K562 (cell line): ENCODE results near the gene KPNA3. TPM values are rescaled to one million over a fixed set of nuclear protein-coding genes. Genes with fewer than 3 reads are reported as not detected.

ENCODE experiments used
- ATAC-seq: fragments of 200-7000 bp; cut with Tn5 transposase; 3 replicates; pipeline ENCODE4 v1.9.1; 2020; ENCODE audit warnings: moderate library complexity
- BruUV-seq: library from RNA; stranded (reverse); fragments of 400-500 nt; replicated peaks from 2 replicates; lab custom pipeline; 2021; lab: Mats Ljungman, UMichigan
- CTCF ChIA-PET: fragments of 300-600 bp; formaldehyde crosslinking; extraction: SDS; loops from one replicate; lab custom pipeline; 2021; ENCODE audit warnings: low intra/inter-chr PET ratio; lab: Yijun Ruan, JAX
- POLR2A ChIA-PET: fragments of 300-600, 350-650 bp; sonication (Branson Sonifier 250); formaldehyde crosslinking; extraction: SDS; loops from one replicate; lab custom pipeline; 2021; ENCODE audit warnings: antibody characterized with exemption, inconsistent platforms; lab: Yijun Ruan, JAX
- DNase-seq, 4 experiments: peaks; one replicate each; pipeline versions ENCODE4 v3.0.0 to v3.0.0-alpha.2; 2011 to 2018; ENCODE audit warnings: low spot score in 3 of 4, mixed read lengths in 3 of 4; ENCODE audit errors: extremely low read depth in 1 of 4
- FAIRE-seq: peaks from 2 replicates; lab custom pipeline; 2011; peaks lifted over from hg19 to GRCh38; lab: Jason Lieb, UNC
- H2AFZ ChIP-seq: 2 replicates; pipeline ENCODE4 v1.6.0; 2011; ENCODE audit warnings: low read depth, low read length, control low read depth, inconsistent platforms
- H3K27ac ChIP-seq: fragments of 200-600 bp; 3 replicates; pipeline ENCODE4 v1.8.0; 2011; ENCODE audit warnings: low read depth, mild to moderate bottlenecking, control low read depth, inconsistent platforms, low read length, moderate library complexity, mixed read lengths; ENCODE audit errors: extremely low read depth
- H3K27me3 ChIP-seq, 2 experiments: fragments of 300-600 bp in 1 of 2; 2 replicates in 1 of 2; 3 replicates in 1 of 2; pipeline versions ENCODE4 v1.6.0 to v1.8.0; 2011; ENCODE audit warnings: inconsistent platforms in 2 of 2, low read length in 2 of 2, mild to moderate bottlenecking in 1 of 2, mixed read lengths in 1 of 2, moderate library complexity in 1 of 2; ENCODE audit not compliant: control insufficient read depth in 2 of 2, insufficient read depth in 2 of 2
- H3K36me3 ChIP-seq: fragments of 300-600 bp; 3 replicates; pipeline ENCODE4 v1.8.0; 2011; ENCODE audit warnings: mild to moderate bottlenecking, low read length, inconsistent platforms; ENCODE audit not compliant: control insufficient read depth, insufficient read depth
- H3K4me1 ChIP-seq, 2 experiments: fragments of 200-600 bp in 1 of 2; replicated peaks in 1 of 2; 2 replicates in 1 of 2; 3 replicates in 1 of 2; pipeline versions ENCODE4 v1.5.1 to v1.8.0; 2011; ENCODE audit warnings: inconsistent platforms in 2 of 2, low read length in 2 of 2, mild to moderate bottlenecking in 1 of 2, mixed read lengths in 1 of 2, moderate library complexity in 1 of 2; ENCODE audit not compliant: control insufficient read depth in 2 of 2, insufficient read depth in 2 of 2
- H3K4me2 ChIP-seq: 2 replicates; pipeline ENCODE4 v1.6.1; 2011; ENCODE audit warnings: low read length, control low read depth, inconsistent platforms, mixed read lengths; ENCODE audit not compliant: insufficient read depth
- H3K4me3 ChIP-seq: fragments of 200-600 bp; sonication (generic), shearing (Covaris generic); 2 replicates; pipeline ENCODE4 v1.5.1; 2016; ENCODE audit warnings: control low read depth, inconsistent platforms
- H3K79me2 ChIP-seq: fragments of 200-600 bp; 3 replicates; pipeline ENCODE4 v1.8.0; 2011; ENCODE audit warnings: low read length, inconsistent platforms; ENCODE audit not compliant: control insufficient read depth, insufficient read depth
- H3K9ac ChIP-seq, 2 experiments: 2 replicates each; pipeline versions ENCODE4 v1.6.0 to v1.6.1; 2011; ENCODE audit warnings: low read depth in 2 of 2, low read length in 2 of 2, control low read depth in 1 of 2, inconsistent platforms in 1 of 2, mild to moderate bottlenecking in 1 of 2, mixed read lengths in 1 of 2; ENCODE audit not compliant: insufficient read depth in 1 of 2
- H3K9me1 ChIP-seq: one replicate; pipeline ENCODE4 v1.6.0; 2011; ENCODE audit warnings: inconsistent platforms, mild to moderate bottlenecking, low read length, moderate library complexity; ENCODE audit not compliant: control insufficient read depth, insufficient read depth
- H3K9me3 ChIP-seq: replicated peaks from 2 replicates; pipeline ENCODE4 v1.5.1; 2011; ENCODE audit warnings: low read depth, low read length, inconsistent platforms; ENCODE audit not compliant: control insufficient read depth, insufficient read depth
- H4K20me1 ChIP-seq: replicated peaks from 2 replicates; pipeline ENCODE4 v1.6.1; 2011; ENCODE audit warnings: low read length, inconsistent platforms, mixed read lengths; ENCODE audit not compliant: control insufficient read depth, insufficient read depth
- DACH1 ChIP-seq: fragments of 450-650 bp; IDR thresholded peaks from 2 replicates; pipeline ENCODE4 v1.6.1; 2018; ENCODE audit not compliant: partially characterized antibody
- POLR2B ChIP-seq: fragments of 450-650 bp; IDR thresholded peaks from 2 replicates; pipeline ENCODE4 v1.6.1; 2018; ENCODE audit warnings: low read depth; ENCODE audit not compliant: partially characterized antibody
- SNIP1 ChIP-seq: fragments of 450-650 bp; IDR thresholded peaks from 2 replicates; pipeline ENCODE4 v1.7.1; 2017; ENCODE audit warnings: low read depth, mild to moderate bottlenecking
- TBL1XR1 ChIP-seq, 2 experiments: IDR thresholded peaks; 2 replicates each; pipeline ENCODE4 v1.6.1; 2012; ENCODE audit warnings: improper control_type of control experiment in 2 of 2, low read length in 2 of 2, mild to moderate bottlenecking in 1 of 2
- TFAP4 ChIP-seq: sonication (generic); formaldehyde crosslinking; IDR thresholded peaks from 2 replicates; pipeline ENCODE4 v1.8.0; 2022; ENCODE audit warnings: missing genetic modification reagents, mild to moderate bottlenecking, moderate library complexity, borderline replicate concordance
- U2AF1 ChIP-seq: fragments of 200-400 bp; formaldehyde crosslinking; optimal IDR thresholded peaks from 2 replicates; pipeline ENCODE3; 2017; ENCODE audit warnings: mild to moderate bottlenecking, low read depth, low read length, moderate library complexity
- ZBTB12 ChIP-seq: fragments of 250-450 bp; sonication (Bioruptor Pico); IDR thresholded peaks from 2 replicates; pipeline ENCODE4 v1.4.0; 2020
- ZNF699 ChIP-seq: fragments of 250-450 bp; sonication (Bioruptor Pico); IDR thresholded peaks from 2 replicates; pipeline ENCODE4 v1.8.0; 2021; ENCODE audit warnings: mild to moderate bottlenecking, moderate library complexity; ENCODE audit not compliant: insufficient replicate concordance
- WGBS: fragments of 100-300 bp; shearing (Covaris generic); methylation state at CpG from one replicate; pipeline ENCODE4 v1.1.6; 2016; ENCODE audit warnings: low coverage, mixed read lengths; ENCODE audit not compliant: insufficient coverage; ENCODE audit errors: missing lambda C conversion rate; 5-methylcytosine and 5-hydroxymethylcytosine counted together
- in situ Hi-C: fragments of 300-500 bp; cut with MboI; formaldehyde crosslinking; loops from 4 replicates; pipeline ENCODE4 v1.15.0; 2018; ENCODE audit warnings: inconsistent platforms, mixed read lengths
- intact Hi-C: fragments of 100-400 bp; cut with micrococcal nuclease; formaldehyde crosslinking; loops from 2 replicates; pipeline ENCODE4 v1.14.2; 2022
- polyA plus RNA-seq, 8 experiments: library from polyadenylated mRNA; depleted of rRNA in 4 of 8; stranded (reverse) in 5 of 8; unstranded in 3 of 8; fragments of >200 nt; fragmentation: Nextera tagmentation in 2 of 8; fragmentation: Illumina TruSeq in 1 of 8; extraction: Ambion mirVana in 2 of 8; extraction: Trizol in 1 of 8; gene quantifications; 2 replicates each; pipeline versions ENCODE4 v1.2.1 to v1.2.3, GENCODE V29; 2011 to 2014; ENCODE audit warnings: inconsistent platforms in 1 of 8, missing spikeins in 1 of 8
- total RNA-seq, 7 experiments: library from RNA; depleted of rRNA in 6 of 7; stranded (reverse); fragments of >200 nt in 6 of 7; fragmentation: Illumina TruSeq in 2 of 7; extraction: Trizol in 2 of 7; gene quantifications; 2 replicates each; pipeline versions ENCODE4 v1.2.1 to v1.2.3, GENCODE V29; 2011 to 2021; ENCODE audit warnings: low replicate concordance in 1 of 7
- TF ChIP-seq, protein P1 (sequence below): sonication (generic); formaldehyde crosslinking; IDR thresholded peaks from 2 replicates; pipeline ENCODE4 v1.8.1; 2022; ENCODE audit warnings: missing genetic modification reagents
- TF ChIP-seq, protein P2 (sequence below): fragments of 250-450 bp; sonication (Bioruptor Pico); IDR thresholded peaks from 2 replicates; pipeline ENCODE4 v1.8.0; 2021; ENCODE audit warnings: borderline replicate concordance, mild to moderate bottlenecking, moderate library complexity; ENCODE audit not compliant: poor library complexity, severe bottlenecking

KPNA3 gene
- total and polyA plus RNA-seq, 9 of the 15 experiments (the other 6 are each of a cell fraction or from before 2014, with no cell fraction given), result 8.5 to 23.4 (median 15.7) TPM

- Histone ChIP-seq H3K9me3 (no peaks in the 10 kb centered on the region), H4K20me1 (peaks cover 13% of the 10 kb centered on the region; the same call in 1 of the 2 replicates), H3K9ac (no peak overlapping the region), H3K9me1 (no peaks in the 10 kb centered on the region), H3K27me3 (no peaks in the 10 kb centered on the region), H2AFZ (no peak overlapping the region), H3K79me2 (peaks cover 92% of the 10 kb centered on the region), H3K27ac (no peak overlapping the region), H3K36me3 (peaks cover 2% of the 10 kb centered on the region; the same call in 2 of the 3 replicates), H3K4me1 (peaks cover 5 to 17% of the 10 kb centered on the region in 2 experiments; a peak in 3 of 5 replicates), H3K4me2 (no peak overlapping the region), H3K4me3 (no peak overlapping the region)
- intact Hi-C loops (no loop called here), in situ Hi-C loops (no loop called here)
- POLR2A ChIA-PET, result no interaction called here
- no TSS peak for BruUV-seq
- DNase-seq (no peak), ATAC-seq (no peak), FAIRE-seq (no peak)
- CTCF ChIA-PET, result no interaction called here
- 81% methylated on average over 5 of the region's 5 CpGs for WGBS
- TF ChIP-seq, protein P1, sequence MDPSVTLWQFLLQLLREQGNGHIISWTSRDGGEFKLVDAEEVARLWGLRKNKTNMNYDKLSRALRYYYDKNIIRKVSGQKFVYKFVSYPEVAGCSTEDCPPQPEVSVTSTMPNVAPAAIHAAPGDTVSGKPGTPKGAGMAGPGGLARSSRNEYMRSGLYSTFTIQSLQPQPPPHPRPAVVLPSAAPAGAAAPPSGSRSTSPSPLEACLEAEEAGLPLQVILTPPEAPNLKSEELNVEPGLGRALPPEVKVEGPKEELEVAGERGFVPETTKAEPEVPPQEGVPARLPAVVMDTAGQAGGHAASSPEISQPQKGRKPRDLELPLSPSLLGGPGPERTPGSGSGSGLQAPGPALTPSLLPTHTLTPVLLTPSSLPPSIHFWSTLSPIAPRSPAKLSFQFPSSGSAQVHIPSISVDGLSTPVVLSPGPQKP (CRISPR knock-in tag), result no peak
- TF ChIP-seq TFAP4 (no peak), ZBTB12 (CRISPR knock-in tag) (no peak), U2AF1 (no peak), DACH1 (no peak), SNIP1 (no peak), TBL1XR1 (IDR thresholded peaks at IDR 0.05; ENCODE audit: low read length in 2 of 2) (no peak), POLR2B (no peak), ZNF699 (CRISPR knock-in tag) (no peak)
- TF ChIP-seq, protein P2, sequence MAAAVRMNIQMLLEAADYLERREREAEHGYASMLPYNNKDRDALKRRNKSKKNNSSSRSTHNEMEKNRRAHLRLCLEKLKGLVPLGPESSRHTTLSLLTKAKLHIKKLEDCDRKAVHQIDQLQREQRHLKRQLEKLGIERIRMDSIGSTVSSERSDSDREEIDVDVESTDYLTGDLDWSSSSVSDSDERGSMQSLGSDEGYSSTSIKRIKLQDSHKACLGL (CRISPR knock-in tag), result no peak
Measured at GRCh38 chr13:49784886-49785570, 7.5 kb downstream of the KPNA3 start.
